MV-4-11 (cell line): ENCODE results near the gene ATXN2.
A peak's percentile ranks its signal among the peaks of the same experiment; 100 is the strongest.
"Not testable (repeated sequence)": the region's sequence is repeated elsewhere in the genome, so short reads cannot be mapped to it uniquely, and the experiment has no call there.

ENCODE experiments used
- DNase-seq: peaks from one replicate; lab custom pipeline; 2025; lab: John Stamatoyannopoulos, UW

Gene ATXN2, protein sequence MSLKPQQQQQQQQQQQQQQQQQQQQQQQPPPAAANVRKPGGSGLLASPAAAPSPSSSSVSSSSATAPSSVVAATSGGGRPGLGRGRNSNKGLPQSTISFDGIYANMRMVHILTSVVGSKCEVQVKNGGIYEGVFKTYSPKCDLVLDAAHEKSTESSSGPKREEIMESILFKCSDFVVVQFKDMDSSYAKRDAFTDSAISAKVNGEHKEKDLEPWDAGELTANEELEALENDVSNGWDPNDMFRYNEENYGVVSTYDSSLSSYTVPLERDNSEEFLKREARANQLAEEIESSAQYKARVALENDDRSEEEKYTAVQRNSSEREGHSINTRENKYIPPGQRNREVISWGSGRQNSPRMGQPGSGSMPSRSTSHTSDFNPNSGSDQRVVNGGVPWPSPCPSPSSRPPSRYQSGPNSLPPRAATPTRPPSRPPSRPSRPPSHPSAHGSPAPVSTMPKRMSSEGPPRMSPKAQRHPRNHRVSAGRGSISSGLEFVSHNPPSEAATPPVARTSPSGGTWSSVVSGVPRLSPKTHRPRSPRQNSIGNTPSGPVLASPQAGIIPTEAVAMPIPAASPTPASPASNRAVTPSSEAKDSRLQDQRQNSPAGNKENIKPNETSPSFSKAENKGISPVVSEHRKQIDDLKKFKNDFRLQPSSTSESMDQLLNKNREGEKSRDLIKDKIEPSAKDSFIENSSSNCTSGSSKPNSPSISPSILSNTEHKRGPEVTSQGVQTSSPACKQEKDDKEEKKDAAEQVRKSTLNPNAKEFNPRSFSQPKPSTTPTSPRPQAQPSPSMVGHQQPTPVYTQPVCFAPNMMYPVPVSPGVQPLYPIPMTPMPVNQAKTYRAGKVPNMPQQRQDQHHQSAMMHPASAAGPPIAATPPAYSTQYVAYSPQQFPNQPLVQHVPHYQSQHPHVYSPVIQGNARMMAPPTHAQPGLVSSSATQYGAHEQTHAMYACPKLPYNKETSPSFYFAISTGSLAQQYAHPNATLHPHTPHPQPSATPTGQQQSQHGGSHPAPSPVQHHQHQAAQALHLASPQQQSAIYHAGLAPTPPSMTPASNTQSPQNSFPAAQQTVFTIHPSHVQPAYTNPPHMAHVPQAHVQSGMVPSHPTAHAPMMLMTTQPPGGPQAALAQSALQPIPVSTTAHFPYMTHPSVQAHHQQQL

GRCh38 chr12:111598637-111599452, at the start of gene ATXN2:
Gene ATXN2 (minus strand): TSS chr12:111599315. CDS start chr12:111599034, 281 bp downstream.
- no peak for DNase-seq

- no peak for DNase-seq
These were observed 46.3 kb upstream of the ATXN2 start for GRCh38 chr12:111645433-111645832.

- no peak for DNase-seq
These were observed 44.3 kb upstream of the ATXN2 start for GRCh38 chr12:111643427-111643826.

DNA sequence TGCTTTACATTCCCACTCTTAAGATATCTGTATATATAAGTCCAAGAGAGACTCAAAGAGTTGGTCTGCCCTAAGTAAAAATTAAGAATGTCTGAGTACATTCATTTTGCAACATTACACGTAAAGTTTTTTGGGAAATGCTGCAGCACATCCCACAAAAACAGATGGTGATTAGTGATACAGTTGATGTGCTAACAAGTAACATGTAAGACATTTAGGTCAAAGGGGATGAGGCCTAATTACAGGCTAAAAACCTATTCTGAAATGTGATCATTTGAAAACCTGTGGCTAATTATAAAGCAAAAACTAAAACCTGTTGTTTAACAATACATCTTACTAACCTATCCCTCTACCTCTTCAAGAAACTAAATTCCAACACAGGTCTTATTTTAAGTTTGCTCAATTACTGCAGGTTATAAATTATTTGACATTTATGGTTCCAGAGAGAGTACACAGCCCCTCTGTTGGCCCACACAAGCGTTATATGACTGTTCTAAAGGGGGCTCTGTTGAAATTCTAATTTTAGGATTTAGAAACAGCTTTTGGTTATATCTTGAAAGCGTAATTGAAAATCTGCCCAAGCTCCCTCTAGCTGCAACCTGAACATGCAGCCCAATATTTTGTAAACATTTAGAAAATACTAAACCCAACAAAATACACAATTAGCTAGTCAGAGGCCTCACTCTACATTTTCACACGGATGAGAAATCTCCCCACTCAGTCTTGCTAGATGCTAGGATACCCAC, 43.7 kb upstream of the ATXN2 start:
- DNase-seq, result no peak

DNA sequence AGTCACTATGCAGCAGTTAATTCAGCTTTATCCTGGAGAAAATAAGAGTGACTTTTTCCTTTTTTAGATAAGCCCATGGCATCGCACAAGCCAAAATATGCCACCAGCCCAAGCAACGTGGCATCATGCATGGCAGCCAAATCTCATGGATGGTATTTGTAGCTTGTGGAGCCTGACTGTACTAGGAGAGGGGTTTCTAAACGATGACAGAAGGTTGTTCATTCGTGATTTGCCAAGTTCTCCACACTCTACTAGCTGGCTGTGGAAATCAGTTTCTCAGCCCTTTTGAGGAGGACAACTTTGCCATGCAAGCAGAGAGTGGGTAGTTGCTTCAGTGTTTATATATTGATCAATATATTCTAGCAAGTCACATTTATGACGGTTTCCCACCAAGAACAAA, 41.4 kb upstream of the ATXN2 start:
- DNase-seq, result no peak

DNA sequence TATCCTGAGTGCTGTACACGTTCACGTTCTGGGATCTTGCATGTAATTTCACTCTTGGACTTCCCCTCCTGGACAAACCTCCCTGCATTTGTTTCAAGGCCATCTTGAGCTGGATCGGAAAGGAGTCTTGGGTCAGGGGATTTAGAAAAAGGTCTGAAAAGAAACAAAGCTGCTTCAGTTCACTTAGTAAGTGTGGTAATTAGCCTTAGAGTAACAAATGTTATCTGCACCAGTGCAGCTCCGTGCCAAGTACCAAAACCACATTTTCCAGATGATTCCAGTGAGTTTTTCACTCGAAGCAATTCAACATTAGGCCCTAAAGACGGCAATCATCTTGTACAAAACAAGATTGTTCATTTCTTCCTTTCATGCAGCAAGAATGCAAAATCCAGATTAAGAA, 39.4 kb upstream of the ATXN2 start:
- no peak for DNase-seq

DNA sequence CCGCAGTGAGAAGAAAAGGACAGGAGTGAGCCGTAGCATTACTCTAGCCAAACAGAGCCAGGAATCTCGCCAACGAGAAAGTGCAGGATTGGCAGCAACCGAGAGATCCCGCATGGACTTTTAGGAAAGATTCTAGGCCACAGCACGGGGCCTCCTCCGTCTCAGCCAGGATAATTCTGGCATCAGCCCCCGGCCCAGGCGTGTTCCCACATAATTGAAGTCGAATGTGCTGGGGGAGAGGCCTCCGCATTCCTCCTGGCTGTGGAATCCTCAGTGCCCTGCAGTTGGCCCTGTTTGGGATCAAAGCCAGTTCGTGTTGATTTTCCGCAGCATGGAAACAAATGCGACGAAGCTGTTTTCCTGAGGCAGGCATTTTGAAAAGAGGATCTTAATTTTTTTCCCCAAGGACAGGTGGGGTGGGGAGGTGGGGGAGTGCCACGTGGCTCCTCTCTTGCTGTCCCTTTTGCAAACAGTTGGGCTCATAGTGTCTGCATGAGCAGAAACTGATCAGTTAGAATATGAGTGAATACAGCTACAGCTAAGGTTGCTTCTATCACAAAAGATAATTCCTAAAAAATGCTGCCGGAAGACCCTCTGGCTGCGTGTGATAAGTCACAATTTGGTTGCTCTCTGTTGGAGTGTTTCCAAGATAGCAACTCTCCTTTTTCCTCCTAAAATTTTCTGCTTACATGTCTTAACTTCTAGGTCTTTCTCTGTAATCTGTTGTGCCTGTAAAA, 37.3 kb upstream of the ATXN2 start:
- no peak for DNase-seq

DNA sequence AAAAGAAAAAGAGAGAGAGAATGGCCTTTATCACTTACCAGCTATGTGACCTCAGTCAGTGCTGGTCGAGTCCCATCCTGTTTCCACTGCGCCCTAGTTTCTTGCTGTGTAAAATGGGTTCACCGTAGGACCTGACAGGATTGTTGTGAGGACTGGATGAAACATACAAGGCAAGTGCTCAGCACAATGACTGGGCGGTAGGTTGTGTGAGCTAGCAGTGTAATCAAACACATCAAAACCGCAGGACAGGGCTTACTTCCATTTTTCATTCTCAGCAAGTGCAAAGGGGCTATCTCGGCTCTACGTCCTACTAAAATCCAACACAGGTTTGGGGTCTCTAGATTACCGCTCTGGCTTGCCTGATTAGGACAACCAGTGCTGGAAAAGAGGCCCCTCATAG, 36.4 kb upstream of the ATXN2 start:
- DNase-seq, result peak; percentile 67

- no peak for DNase-seq
These were observed 29.6 kb upstream of the ATXN2 start for GRCh38 chr12:111628505-111629260.

GRCh38 chr12:111626230-111626629, 27.1 kb upstream of the ATXN2 start:
- DNase-seq, result no peak

DNA sequence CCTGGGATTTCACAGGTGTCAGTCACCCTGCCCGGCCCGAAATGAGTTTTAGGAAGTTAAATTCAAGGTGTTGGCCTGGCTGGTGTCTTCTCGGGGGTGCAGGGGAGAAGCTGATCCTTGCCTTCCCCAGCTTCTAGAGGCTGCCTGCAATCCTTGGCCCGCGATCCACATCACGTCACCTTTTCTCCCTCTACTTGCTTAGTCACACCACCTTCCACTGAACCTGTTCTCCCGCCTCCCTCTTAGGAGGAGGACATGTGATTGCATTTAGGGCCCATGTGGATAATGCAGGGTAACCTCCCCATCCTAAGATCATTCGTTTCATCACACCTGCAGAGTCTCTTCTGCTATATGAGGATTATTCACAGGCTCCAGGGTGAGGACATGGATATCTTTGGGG, 25.4 kb upstream of the ATXN2 start:
- DNase-seq, result no peak

DNA sequence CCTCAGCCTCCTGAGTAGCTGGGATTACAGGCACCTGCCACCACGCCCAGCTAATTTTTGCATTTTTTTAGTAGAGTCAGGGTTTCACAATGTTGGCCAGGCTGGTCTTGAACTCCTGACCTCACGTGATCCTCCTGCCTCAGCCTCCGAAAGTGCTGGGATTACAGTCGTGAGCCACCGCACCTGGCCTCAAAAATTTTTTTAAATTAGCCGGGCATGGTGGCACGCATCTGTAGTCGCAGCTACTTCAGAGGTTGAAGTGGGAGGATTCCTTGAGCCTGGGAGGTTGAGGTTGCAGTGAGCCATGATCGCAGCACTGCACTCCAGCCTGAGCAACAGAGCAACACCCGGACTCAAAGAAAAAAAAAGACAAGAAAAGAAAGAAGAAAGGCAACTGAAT, 18.7 kb upstream of the ATXN2 start:
- DNase-seq, result not testable (repeated sequence)

- no peak for DNase-seq
These were observed 17.1 kb upstream of the ATXN2 start for GRCh38 chr12:111616177-111616623.

GRCh38 chr12:111607239-111607638, 8.1 kb upstream of the ATXN2 start:
- no peak for DNase-seq

GRCh38 chr12:111606767-111607230, 7.7 kb upstream of the ATXN2 start:
- no peak for DNase-seq

DNA sequence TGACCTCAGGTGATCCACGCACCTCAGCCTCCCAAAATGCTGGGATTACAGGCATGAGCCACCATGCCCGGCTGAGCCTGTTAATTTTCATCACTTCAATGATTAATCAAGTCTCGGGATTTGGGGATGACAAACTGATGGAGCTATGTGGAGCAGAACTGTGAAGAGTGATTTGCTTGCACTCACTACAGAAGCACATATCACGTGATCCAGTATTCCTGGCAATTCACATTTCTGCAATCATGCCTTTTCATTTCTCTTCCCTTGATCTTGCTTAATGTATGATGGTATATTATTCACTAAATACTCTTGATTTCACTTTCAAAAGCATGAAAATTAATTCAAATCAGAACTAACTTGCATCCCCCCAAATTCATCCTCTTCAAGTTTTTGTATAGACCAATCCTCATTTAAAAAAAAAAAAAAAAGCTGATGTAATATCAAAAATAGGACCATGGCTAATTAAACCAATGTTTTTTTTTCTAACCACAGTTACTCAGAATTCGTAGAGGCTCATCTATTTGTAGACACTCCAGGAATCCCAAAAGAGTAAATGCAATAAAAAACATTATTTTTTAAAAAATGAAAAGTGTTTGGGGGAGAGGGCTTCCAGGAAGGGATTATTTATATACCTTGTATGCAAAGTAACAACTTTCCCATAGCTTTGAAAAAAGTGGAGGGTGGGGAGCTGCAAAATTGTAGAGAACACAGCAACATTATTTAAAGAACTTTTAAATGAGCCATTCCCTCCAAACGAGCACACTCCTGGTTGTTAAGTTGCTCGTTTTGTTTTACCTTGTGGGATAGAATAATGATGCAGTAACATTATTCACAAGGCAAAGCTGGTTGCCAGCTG, 7.0 kb upstream of the ATXN2 start:
- no peak for DNase-seq

DNA sequence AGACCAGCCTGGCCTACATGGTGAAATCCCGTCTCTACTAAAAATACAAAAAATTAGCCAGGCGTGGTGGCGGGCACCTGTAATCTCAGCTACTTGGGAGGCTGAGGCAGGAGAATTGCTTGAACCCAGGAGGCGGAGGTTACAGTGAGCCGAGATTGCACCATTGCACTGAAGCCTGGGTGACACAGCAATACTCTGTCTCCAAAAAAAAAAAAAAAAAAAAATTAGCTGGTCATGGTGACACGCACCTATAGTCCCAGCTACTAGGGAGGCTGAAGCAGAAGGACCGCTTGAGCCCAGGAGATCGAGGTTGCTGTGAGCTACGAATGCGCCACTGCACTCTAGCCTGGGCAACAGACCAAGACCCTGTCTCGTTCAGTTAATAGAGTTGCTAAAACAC, 3.7 kb upstream of the ATXN2 start:
- DNase-seq, result not testable (repeated sequence)

GRCh38 chr12:111602348-111602747, 3.2 kb upstream of the ATXN2 start:
- DNase-seq, result no peak
